ENCODE results near the gene SHE.

Gene SHE

DNA sequence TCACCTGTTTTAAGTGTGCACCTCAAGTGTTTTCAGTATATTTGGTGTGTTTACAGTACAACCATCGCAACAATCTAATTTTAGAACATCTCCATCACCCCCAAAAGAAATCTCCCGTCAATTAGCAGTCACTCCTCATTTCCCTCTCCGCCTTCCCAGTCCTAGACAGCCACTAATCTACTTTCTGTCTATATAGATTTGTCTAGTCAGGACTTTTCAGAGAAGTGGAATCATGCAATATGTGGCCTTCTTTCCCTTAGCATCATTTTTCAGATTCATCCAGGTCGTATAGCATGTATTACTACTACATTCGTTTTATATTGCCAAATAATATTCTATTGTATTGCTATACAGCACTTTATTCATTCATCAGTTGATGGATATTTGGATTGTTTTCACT is 1.7 kb upstream of the SHE start:
- no peak for TF ChIP-seq NFIC (IDR thresholded peaks at IDR 0.05)
- no peak for TF ChIP-seq ZBTB7A (IDR thresholded peaks at IDR 0.05; ENCODE audit: low read depth)
- no peak for TF ChIP-seq CEBPB (IDR thresholded peaks at IDR 0.05)

DNA sequence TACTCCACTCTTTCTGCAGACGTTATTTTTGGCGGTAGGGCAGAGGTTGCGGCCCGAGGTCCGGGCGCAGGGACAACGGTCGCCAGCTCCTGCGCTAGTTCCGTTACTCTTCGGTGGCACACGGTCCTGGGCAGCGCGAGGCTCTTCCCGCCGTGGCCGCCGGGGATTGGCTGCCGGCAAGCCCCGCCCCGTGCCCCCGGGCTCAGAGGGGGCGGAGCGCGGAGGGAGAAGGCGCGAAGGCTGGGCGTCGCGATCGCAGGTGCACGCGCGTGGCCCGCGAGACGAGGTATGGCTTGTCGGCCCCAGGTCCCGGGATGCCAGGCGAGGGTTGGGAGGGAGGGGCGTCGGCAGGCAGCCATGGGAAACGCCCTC is 518 bp upstream of the SHE start:
- TF ChIP-seq YY1 (IDR thresholded peaks at IDR 0.05; ENCODE audit: low read depth) (no peak), TAF1 (IDR thresholded peaks at IDR 0.05; ENCODE audit: low read depth) (no peak), RAD21 (IDR thresholded peaks at IDR 0.05; ENCODE audit: low read depth) (no peak), NFIC (IDR thresholded peaks at IDR 0.05) (no peak), CEBPB (IDR thresholded peaks at IDR 0.05) (no peak), TCF12 (IDR thresholded peaks at IDR 0.05; ENCODE audit: low read depth) (no peak), EGR1 (IDR thresholded peaks at IDR 0.05) (no peak)
- TF ChIP-seq, protein P1, sequence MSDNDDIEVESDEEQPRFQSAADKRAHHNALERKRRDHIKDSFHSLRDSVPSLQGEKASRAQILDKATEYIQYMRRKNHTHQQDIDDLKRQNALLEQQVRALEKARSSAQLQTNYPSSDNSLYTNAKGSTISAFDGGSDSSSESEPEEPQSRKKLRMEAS (IDR thresholded peaks at IDR 0.05), result 0 out of 2 replicates have a peak, but pooled peaks have one; percentile 27

DNA sequence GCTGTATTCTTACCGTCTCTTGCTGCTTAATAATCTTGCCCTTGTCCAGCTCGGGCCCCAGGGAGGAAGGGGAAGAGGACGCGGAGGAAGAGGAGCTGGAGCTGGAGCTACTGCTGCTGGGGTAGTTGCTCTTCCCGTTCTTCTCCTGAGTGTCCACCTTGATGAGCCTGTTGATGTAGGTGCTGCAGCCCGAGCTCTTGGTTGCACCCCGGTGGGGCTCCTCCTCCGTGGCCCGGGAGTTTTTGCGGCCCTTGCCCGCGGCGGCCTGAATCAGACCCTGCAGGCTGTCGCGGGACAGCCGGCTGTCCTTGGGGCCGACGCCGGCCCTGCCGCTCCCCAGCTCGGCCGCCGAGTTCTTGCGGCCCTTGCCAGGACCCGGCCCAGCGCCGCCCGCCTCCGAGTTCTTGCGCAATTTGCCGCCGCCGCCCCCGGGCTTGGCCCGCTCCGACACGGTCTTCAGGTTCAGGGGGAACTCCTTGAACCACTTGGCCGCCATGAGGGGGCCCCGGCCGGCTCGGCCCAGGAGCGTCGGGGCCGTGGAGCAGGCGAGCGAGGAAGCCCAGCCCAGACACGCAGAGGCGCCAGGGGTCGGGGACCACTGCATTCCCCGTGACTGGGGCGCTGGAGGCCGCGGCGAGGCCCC is 668 bp downstream of the SHE start:
- TF ChIP-seq ZBTB7A (IDR thresholded peaks at IDR 0.05; ENCODE audit: low read depth) (peak; percentile 28; the same call in 1 of the 2 replicates), EP300 (IDR thresholded peaks at IDR 0.05; ENCODE audit: borderline replicate concordance) (no peak), YY1 (IDR thresholded peaks at IDR 0.05; ENCODE audit: low read depth) (no peak), EGR1 (IDR thresholded peaks at IDR 0.05) (0 out of 2 replicates have a peak, but pooled peaks have one; percentile 42), CEBPB (IDR thresholded peaks at IDR 0.05) (peak; percentile 95), TAF1 (IDR thresholded peaks at IDR 0.05; ENCODE audit: low read depth) (no peak), FOXM1 (IDR thresholded peaks at IDR 0.05; ENCODE audit: borderline replicate concordance, low read depth) (no peak), TCF12 (IDR thresholded peaks at IDR 0.05; ENCODE audit: low read depth) (no peak)

DNA sequence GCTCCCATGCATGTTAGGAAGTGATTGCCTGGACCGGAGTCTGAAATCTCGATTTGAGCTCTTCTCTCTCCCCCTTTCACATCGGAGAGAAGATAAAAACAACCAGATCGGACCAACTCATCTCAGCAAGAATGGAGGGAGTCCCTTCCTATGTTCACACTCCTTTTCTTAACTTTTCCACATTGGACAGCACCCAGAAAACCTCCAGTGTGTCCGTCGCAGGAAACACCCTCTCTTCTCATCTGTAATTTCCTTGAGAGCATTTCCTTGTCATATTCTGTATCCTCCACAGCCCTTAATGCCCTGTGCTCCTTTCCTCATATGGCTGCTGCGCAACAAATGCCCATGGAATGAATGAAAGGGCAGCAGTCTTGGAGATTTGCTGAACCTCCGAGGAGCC is 1.7 kb downstream of the SHE start:
- TF ChIP-seq, protein P2, sequence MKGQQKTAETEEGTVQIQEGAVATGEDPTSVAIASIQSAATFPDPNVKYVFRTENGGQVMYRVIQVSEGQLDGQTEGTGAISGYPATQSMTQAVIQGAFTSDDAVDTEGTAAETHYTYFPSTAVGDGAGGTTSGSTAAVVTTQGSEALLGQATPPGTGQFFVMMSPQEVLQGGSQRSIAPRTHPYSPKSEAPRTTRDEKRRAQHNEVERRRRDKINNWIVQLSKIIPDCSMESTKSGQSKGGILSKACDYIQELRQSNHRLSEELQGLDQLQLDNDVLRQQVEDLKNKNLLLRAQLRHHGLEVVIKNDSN (IDR thresholded peaks at IDR 0.05), result no peak
- TF ChIP-seq, protein P3, sequence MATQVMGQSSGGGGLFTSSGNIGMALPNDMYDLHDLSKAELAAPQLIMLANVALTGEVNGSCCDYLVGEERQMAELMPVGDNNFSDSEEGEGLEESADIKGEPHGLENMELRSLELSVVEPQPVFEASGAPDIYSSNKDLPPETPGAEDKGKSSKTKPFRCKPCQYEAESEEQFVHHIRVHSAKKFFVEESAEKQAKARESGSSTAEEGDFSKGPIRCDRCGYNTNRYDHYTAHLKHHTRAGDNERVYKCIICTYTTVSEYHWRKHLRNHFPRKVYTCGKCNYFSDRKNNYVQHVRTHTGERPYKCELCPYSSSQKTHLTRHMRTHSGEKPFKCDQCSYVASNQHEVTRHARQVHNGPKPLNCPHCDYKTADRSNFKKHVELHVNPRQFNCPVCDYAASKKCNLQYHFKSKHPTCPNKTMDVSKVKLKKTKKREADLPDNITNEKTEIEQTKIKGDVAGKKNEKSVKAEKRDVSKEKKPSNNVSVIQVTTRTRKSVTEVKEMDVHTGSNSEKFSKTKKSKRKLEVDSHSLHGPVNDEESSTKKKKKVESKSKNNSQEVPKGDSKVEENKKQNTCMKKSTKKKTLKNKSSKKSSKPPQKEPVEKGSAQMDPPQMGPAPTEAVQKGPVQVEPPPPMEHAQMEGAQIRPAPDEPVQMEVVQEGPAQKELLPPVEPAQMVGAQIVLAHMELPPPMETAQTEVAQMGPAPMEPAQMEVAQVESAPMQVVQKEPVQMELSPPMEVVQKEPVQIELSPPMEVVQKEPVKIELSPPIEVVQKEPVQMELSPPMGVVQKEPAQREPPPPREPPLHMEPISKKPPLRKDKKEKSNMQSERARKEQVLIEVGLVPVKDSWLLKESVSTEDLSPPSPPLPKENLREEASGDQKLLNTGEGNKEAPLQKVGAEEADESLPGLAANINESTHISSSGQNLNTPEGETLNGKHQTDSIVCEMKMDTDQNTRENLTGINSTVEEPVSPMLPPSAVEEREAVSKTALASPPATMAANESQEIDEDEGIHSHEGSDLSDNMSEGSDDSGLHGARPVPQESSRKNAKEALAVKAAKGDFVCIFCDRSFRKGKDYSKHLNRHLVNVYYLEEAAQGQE (IDR thresholded peaks at IDR 0.05; ENCODE audit: low read depth), result peak; percentile 36; the same call in 1 of the 2 replicates

DNA sequence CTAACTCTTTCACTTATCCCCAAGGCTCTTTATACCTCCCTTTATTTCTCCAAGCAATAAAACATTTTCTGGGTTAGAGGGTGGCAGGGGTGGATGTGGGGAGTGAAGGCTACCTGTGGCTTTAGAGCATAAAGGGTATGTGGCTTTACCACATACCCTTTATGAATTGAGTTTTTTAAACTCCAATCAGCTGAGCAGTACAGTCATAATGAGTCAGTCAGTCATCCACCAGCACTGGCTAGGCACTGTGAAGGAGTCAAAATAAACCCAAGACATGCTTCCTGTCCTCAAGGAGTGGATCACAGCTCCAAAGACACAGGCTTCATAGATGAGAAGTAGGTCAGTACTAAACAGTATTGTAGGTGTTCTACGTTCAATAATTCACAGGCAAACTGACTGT is 2.8 kb downstream of the SHE start:
- no peak for TF ChIP-seq YY1 (IDR thresholded peaks at IDR 0.05; ENCODE audit: low read depth)
- no peak for TF ChIP-seq EGR1 (IDR thresholded peaks at IDR 0.05)
- TF ChIP-seq ZBTB7A (IDR thresholded peaks at IDR 0.05; ENCODE audit: low read depth), result no peak
- TF ChIP-seq, protein P1 (IDR thresholded peaks at IDR 0.05), result no peak
- no peak for TF ChIP-seq TAF1 (IDR thresholded peaks at IDR 0.05; ENCODE audit: low read depth)
- TF ChIP-seq EP300 (IDR thresholded peaks at IDR 0.05; ENCODE audit: borderline replicate concordance), result no peak
- TF ChIP-seq RAD21 (IDR thresholded peaks at IDR 0.05; ENCODE audit: low read depth), result no peak
- no peak for TF ChIP-seq CREB1 (IDR thresholded peaks at IDR 0.05; ENCODE audit: low read depth)
- TF ChIP-seq, protein P3 (IDR thresholded peaks at IDR 0.05; ENCODE audit: low read depth), result no peak
- TF ChIP-seq NFIC (IDR thresholded peaks at IDR 0.05), result no peak
- TF ChIP-seq TEAD4 (IDR thresholded peaks at IDR 0.05), result no peak
- TF ChIP-seq TCF12 (IDR thresholded peaks at IDR 0.05; ENCODE audit: low read depth), result no peak
- TF ChIP-seq, protein P2 (IDR thresholded peaks at IDR 0.05), result no peak
- TF ChIP-seq FOXM1 (IDR thresholded peaks at IDR 0.05; ENCODE audit: borderline replicate concordance, low read depth), result no peak
- no peak for TF ChIP-seq CEBPB (IDR thresholded peaks at IDR 0.05)

DNA sequence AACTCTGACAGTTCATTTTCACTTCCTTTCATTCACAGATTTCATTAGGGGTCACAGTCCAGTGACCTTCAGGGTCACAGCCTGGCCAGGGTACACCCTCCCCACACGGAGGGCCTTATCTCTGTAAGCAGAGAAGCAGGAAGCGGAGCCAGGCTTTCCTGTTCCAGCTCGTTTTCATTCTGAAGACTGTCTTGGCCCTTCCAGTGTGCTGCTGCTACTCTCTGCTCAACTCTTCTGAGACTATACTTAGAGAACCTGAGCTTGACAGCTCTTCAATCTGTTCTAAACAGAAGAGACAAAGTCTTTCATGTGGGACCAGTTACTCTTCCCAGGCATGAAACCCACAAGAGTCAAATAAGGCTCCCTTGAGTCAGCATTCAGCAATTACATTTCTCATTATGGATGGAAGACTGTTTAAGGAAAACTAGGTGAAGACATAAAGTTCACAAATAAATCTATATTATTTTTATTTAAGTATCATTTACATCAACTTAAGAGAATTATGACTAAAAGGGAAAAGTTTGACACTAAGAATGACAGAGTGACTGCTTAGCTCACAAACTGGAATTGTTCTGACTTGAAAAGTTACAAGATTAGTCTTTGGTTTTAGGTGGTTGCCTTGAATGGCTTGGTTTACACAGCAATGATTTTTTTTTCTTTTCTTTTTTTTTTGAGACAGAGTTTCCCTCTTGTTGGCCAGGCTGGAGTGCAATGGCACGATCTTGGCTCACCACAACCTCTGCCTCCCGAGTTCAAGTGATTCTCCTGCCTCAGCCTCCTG is 5.0 kb downstream of the SHE start:
- no peak for TF ChIP-seq ZBTB7A (IDR thresholded peaks at IDR 0.05; ENCODE audit: low read depth)
- TF ChIP-seq, protein P1 (IDR thresholded peaks at IDR 0.05), result no peak
- no peak for TF ChIP-seq TCF12 (IDR thresholded peaks at IDR 0.05; ENCODE audit: low read depth)
- no peak for TF ChIP-seq RAD21 (IDR thresholded peaks at IDR 0.05; ENCODE audit: low read depth)
- TF ChIP-seq FOXM1 (IDR thresholded peaks at IDR 0.05; ENCODE audit: borderline replicate concordance, low read depth), result no peak

All from Ishikawa (cell line).